GM19455 (cell line): ENCODE measurements around the gene CSF2.
"Not testable (repeated sequence)": the region's sequence is repeated elsewhere in the genome, so short reads cannot be mapped to it uniquely, and the experiment has no call there.

ENCODE experiments used
- ATAC-seq: cut with Tn5 transposase; IDR thresholded peaks from one replicate; pipeline ENCODE4 v1.9.1; 2021; ENCODE audit not compliant: unreplicated experiment

CSF2 gene

DNA sequence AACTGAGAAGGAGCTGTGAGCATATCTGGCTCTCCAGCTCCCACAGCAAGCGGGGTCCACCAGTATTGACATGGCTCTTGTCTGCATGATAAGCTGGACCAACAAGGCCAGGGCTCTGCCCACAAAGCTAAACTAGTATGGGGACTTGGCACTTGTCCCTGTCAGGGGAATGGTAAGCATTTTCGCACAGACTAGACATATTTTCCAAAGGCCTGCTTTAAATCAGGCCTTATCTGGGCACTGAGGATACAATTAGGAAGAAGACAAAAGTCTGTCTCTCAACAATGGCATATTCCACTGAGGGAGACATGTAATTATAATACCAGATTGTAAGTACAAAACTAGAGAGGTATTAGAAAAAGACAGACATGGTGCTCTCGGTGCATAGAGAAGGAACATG is 32.1 kb downstream of the CSF2 start:
- ATAC-seq: no peak

DNA sequence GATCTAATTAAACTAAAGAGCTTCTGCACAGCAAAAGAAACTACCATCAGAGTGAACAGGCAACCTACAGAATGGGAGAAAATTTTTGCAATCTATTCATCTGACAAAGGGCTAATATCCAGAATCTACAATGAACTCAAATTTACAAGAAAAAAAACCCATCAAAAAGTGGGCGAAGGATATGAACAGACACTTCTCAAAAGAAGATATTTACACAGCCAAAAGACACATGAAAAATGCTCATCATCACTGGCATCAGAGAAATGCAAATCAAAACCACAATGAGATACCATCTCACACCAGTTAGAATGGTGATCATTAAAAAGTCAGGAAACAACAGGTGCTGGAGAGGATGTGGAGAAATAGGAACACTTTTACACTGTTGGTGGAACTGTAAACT is 34.9 kb downstream of the CSF2 start:
- ATAC-seq: not testable (repeated sequence)

DNA sequence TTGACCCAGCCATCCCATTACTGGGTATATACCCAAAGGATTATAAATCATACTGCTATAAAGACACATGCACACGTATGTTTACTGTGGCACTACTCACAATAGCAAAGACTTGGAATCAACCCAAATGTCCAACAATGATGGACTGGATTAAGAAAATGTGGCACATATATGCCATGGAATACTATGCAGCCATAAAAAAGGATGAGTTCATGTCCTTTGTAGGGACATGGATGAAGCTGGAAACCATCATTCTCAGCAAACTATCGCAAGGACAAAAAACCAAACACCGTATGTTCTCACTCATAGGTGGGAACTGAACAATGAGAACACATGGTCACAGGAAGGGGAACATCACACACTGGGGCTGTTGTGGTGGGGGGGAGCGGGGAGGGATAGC is 35.4 kb downstream of the CSF2 start:
- not testable (repeated sequence) for ATAC-seq

DNA sequence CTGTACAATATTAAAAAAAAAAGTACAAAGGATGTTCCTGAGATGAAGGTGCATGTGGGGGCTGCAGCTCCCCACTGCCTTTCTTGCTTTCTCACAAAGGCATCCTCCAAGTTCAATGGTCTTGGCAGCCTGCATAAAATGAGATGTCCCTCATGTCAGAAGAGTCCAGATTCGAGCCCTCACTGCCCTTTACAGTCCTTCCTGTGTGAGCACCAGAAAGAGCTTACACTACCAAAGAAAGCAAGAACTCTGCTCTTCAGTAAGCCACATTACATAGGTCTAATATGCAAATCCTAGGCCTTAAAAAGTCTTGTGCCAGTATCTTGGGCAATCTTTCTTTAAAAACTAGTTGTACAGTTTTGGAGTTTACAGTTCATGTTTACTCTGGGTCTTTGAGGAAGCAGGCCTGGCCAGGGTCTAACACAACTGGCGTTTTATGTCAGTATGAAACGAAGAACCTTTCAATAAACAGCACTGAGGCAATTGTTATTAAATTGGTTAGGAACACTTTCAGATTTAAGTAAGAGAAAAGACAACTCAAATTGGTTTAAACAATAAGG is 36.0 kb downstream of the CSF2 start:
- ATAC-seq: no peak

DNA sequence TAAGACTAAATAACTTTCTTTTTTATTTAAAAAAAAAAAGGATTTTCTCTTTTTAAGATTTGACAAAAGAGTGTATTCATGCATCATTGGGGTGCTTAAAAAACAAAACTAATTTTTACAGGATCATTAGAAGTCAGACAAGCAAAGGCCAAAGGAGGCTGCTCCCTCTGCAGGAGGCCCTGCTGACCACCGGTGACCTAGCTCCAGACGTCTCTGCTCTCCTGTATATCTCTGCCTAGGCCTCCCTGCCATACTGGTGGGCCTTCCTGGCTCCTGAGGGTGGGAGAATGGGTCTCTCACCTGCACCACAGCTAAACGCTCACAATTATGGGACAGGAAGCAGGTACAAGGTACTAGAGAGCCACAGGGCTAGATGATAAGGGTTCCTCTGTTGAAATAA is 36.6 kb downstream of the CSF2 start:
- no peak for ATAC-seq

DNA sequence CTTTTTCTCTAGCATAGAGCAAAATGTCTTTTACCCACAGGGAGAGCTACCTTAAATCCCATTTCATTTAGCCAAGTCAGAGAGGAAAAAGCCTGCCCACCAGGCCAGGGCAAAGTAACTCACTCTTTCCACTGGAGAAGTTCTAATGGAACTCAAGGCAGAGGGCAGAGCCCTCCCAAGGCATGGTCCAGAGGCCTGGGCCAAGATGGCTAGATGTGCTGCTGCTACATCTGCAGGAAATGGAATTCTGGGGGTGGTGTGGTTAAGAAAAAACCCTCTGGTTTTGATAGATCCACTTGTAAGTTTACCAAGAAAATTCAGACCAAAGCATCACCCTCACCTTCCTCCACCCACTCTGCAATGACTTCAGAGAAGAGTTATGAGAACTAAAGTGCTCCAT is 37.3 kb downstream of the CSF2 start:
- no peak for ATAC-seq

DNA sequence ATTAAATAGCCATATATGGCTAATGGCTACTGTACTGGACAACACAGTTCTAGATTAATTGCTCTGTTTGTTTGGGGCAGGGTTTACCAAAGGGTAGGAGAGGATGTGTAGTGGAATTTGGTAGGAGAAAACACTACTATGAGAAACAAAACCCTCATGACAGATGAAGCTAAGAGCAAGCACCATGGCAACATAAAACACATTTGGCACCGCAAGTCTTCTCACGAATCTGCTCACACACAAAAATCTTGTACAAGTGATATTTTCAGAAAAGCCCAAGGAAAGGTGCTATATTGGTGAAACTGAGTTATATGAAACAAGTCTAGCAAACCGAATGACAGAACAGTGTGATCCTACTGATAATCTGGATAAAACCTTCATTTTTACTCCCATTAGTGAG is 38.5 kb downstream of the CSF2 start:
- no peak for ATAC-seq

DNA sequence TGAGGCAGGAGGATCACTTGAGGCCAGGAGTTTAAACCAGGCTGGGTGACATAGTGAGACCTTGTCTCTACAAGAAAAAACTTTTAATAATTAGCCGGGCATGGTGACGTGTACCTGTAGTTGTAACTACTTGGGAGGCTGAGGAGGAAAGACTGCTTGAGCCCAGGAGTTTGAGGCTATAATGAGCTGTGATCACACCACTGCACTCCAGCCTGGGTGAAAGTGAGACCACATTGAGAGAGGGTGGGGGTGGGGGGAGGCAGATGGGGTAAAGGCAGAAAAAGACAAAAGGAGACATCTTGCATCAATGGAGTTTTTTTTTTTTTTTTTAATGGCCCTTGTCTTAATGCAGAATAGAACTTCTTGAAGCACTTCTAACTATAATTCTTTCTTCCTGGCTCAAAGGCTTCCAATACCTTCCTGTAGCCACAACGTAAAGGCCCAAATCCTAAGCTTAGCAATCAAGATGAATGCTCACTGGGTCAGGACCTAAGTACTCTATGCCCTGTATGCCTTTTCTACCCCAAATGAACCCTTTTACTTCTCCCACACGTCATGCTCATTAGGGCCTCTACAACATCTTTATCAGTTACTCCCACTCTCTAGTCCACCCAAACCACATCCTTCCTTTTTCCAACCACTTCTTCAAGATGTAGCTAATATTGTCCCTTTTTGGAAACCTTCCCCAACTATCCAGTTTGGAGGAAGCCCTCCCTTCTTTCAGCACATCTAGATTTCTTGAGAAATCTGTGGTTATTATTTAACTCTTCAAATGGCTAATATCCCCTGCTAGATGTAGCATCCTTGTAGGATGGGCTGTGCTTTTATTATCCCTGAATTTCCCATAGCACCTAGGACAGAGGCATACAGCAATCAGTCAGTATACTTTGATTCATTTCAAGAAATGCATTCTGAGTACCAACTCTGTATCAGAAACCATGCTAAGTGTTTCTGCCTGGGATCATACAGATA is 40.8 kb downstream of the CSF2 start:
- no peak for ATAC-seq

DNA sequence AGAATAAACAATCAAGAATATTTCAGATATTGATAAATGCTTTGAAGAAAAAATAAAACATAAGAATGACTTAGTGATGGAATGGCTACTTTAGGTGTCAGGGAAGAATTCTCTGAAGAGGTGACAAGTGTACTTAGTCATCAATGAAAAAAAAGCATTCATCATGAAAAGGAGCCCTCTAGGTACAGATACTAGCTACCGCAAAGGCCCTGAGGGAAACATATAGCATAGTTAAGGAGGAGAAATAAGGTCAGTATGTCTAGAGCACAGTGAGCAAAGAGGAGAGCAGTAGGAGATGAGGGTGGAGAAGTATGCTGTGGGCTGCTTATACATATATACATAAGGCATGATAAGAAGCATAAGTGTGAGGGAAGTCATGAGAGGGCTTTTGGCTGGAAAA is 41.8 kb downstream of the CSF2 start:
- no peak for ATAC-seq

DNA sequence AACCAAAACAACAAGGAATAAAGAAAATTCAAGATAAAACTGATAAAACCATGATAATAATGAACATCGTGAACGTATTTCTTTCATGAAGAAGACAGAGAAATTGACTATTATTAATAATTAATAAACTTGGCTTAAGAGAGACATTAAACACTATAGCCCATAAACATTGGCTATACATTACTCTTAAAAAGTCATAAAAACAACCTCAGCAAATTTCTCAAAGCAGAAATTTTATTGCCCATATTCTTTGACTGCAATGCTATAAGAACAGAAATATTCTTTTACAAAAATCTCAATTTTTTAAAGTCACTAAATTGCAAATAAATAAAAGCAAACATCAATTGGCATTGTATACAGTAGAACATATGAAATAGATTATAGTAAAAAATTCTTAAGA is 42.5 kb downstream of the CSF2 start:
- no peak for ATAC-seq

DNA sequence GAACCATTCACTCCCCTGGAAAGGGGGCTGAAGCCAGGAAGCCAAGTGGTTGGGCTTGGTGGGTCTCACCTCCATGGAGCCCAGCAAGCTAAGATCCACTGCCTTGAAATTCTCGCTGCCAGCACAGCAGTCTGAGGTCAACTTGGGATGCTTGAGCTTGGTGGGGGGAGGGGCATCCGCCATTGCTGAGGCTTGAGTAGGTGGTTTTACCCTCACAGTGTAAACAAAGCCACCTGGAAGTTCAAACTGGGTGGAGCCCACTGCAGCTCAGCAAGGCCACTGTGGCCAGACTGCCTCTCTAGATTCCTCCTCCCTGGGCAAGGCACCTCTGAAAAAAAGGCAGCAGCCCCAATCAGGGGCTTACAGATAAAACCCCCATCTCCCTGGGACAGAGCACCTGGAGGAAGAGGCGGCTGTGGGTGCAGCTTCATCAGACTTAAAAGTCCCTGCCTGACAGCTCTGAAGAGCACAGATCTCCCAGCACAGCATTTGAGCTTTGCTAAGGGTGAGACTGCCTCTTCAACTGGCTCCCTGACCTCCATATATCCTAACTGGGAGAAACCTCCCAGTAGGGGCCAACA is 43.4 kb downstream of the CSF2 start:
- not testable (repeated sequence) for ATAC-seq

DNA sequence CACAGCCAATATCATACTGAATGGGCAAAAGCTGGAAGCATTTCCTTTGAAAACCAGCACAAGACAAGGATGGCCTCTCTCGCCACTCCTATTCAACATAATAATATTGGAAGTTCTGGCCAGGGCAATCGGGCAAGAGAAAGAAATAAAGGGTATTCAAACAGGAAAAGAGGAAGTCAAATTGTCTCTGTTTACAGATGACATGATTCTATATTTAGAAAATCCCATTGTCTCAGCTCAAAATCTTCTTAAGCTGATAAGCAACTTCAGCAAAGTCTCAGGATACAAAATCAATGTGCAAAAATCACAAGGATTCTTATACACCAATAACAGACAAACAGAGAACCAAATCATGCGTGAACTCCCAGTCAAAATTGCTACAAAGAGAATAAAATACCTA is 47.1 kb downstream of the CSF2 start:
- not testable (repeated sequence) for ATAC-seq

DNA sequence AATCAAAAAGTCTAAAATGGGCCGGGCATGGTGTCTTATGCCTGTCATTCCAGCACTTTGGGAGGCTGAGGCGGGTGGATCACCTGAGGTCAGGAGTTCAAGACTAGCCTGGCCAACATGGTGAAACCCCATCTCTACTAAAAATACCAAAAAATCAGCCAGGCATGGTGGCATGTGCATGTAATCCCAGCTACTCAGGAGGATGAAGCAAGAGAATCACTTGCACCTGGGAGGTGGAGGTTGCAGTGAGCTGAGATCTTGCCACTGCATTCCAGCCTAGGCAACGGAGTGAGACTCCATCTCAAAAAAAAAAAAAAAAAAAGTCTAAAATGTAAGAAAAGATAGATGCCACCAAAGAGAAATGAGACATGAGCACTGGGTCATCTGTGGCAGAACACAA is 49.4 kb downstream of the CSF2 start:
- ATAC-seq: not testable (repeated sequence)

DNA sequence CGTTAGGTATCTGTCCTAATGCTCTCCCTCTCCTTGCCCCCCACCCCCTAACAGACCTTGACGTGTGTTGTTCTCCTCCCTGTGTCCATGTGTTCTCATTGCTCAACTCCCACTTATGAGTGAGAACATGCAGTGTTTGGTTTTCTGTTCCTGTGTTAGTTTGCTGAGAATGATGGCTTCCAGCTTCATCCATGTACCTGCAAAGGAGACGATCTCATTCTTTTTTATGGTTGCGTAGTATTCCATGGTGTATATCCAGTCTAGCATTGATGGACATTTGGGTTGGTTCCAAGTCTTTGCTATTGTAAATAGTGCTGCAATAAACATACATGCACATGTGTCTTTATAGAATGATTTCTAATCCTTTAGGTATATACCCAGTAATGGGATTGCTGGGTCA is 50.0 kb downstream of the CSF2 start:
- not testable (repeated sequence) for ATAC-seq
